Activated CD4-positive, alpha-beta T cell treated with anti-CD3 and anti-CD28 coated beads, Interleukin-10, Interleukin-2, amounts not matched to agents 100 ng/mL and 50 ng/mL, durations not matched to agents 16 hours and 8 hours (primary cell): ENCODE data around the gene ESR1.

Experiments
- DNase-seq: peaks from one replicate; pipeline ENCODE4 v3.0.0-alpha.2; 2020

ESR1 gene

DNA sequence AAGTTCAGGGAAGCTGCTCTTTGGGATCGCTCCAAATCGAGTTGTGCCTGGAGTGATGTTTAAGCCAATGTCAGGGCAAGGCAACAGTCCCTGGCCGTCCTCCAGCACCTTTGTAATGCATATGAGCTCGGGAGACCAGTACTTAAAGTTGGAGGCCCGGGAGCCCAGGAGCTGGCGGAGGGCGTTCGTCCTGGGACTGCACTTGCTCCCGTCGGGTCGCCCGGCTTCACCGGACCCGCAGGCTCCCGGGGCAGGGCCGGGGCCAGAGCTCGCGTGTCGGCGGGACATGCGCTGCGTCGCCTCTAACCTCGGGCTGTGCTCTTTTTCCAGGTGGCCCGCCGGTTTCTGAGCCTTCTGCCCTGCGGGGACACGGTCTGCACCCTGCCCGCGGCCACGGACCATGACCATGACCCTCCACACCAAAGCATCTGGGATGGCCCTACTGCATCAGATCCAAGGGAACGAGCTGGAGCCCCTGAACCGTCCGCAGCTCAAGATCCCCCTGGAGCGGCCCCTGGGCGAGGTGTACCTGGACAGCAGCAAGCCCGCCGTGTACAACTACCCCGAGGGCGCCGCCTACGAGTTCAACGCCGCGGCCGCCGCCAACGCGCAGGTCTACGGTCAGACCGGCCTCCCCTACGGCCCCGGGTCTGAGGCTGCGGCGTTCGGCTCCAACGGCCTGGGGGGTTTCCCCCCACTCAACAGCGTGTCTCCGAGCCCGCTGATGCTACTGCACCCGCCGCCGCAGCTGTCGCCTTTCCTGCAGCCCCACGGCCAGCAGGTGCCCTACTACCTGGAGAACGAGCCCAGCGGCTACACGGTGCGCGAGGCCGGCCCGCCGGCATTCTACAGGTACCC lies at the start of gene ESR1:
ESR1 (plus strand) TSS at position 170 of the 858 bp plus-strand sequence; CDS start at position 401, 231 bp downstream.
- DNase-seq, result no peak

- DNase-seq, result no peak
Measured at GRCh38 chr6:151760486-151760885, 47.0 kb upstream of the ESR1 start.

DNA sequence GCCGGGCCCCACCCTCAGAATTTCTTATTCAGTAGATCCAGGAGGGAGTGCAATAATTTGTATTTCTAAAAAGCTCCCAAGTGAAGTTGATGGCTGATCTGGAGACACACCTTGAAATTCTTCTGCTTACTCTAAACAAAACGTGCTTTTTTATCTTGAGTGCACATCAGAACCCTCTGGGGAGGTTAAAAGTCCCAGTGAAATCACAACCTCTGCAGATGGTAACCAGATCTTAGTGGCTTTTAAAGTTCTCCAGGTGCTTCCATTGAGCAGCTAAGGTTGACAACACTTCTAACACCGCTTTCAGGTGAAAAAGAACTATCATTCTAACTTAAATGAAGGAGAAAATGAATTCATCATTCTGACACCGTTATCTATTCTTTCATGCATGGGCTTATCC lies 45.6 kb upstream of the ESR1 start:
- no peak for DNase-seq

GRCh38 chr6:151762817-151763216 lies 44.7 kb upstream of the ESR1 start:
- no peak for DNase-seq

GRCh38 chr6:151763303-151763702 lies 44.2 kb upstream of the ESR1 start:
- DNase-seq, result peak; percentile 10

GRCh38 chr6:151763938-151764680 lies 43.4 kb upstream of the ESR1 start:
- DNase-seq, result peak; percentile 49

GRCh38 chr6:151765444-151765886 lies 42.0 kb upstream of the ESR1 start:
- DNase-seq, result peak; percentile 70

GRCh38 chr6:151772446-151772845 lies 35.0 kb upstream of the ESR1 start:
- no peak for DNase-seq

- DNase-seq, result no peak
Measured at GRCh38 chr6:151773382-151773781, 34.1 kb upstream of the ESR1 start.

DNA sequence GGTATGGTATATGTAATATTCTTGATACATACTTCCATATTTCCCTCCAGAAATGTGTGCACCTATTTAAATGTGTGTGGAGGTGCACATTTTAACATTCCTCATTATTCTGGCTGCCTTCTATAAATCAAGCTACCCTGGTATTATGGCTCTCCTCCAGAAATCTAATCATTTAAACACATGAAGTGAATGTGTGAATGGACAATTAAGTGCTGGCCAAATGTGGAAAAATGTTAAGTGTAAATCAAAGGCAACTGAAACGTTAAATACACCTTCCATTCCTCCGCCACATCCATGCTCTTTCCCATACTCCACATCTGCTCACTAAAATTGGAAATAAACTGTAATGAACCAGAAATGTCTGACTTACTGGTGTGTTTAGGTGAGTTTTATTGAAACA lies 24.9 kb upstream of the ESR1 start:
- no peak for DNase-seq

GRCh38 chr6:151783692-151784091 lies 23.8 kb upstream of the ESR1 start:
- DNase-seq, result no peak

GRCh38 chr6:151784441-151785214 lies 22.9 kb upstream of the ESR1 start:
- DNase-seq, result no peak

- DNase-seq, result no peak
Measured at GRCh38 chr6:151796842-151797530, 10.5 kb upstream of the ESR1 start.

DNA sequence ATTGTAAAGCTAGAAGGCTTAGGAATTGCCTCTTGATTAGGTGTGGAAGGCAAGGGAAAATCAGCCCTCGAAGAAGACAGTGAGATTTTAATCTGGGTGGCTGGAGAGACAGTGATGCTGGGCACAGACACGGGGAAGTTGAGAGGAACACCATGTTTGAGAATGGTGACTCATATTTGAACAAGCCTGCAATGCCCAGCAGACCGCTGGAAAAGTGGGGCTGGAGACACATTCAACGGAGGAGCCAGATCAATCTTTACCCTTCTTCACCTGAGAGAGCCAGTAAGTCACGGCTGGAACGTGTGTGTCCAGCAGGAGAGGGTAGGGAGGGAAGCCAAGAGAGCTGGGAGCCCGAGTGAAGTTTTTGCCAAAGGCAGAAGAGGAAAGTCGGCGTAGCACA lies 3.7 kb upstream of the ESR1 start:
- DNase-seq, result no peak

DNA sequence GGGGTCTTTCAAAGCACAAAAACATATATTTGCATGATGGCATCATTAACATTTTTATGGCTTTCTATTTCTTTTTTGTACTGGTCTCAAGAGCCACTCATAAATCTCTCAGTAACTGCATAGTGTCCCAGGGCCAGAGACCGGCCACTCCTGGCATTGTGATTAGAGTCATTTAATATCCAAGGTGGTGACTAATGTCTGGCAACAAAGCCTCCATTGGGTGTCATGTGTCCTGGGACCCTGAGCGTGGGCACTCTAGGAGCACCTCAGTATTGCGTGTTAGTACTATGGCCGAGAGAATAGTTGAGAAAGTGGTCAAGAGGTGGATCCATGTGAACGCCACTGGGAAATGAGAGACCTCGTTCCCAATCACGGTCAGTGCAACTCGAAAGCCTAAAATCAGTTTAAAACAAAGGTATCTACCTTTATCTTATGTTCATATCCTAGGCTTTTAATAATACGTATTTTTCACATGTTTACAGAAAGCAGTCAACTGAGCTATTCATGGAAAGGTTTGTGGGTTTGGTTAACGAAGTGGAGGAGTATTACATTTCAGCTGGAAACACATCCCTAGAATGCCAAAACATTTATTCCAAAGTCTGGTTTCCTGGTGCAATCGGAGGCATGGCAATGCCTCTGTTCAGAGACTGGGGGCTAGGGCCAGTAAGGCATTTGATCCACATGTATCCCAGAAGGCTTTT lies 2.7 kb upstream of the ESR1 start:
- DNase-seq, result no peak

DNA sequence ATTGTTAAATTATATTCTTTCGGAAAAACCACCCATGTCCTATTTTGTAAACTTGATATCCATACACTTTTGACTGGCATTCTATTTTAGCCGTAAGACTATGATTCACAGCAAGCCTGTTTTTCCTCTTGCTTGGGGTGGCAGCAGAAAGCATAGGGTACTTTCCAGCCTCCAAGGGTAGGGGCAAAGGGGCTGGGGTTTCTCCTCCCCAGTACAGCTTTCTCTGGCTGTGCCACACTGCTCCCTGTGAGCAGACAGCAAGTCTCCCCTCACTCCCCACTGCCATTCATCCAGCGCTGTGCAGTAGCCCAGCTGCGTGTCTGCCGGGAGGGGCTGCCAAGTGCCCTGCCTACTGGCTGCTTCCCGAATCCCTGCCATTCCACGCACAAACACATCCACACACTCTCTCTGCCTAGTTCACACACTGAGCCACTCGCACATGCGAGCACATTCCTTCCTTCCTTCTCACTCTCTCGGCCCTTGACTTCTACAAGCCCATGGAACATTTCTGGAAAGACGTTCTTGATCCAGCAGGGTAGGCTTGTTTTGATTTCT lies 2.1 kb upstream of the ESR1 start:
- DNase-seq, result no peak

DNA sequence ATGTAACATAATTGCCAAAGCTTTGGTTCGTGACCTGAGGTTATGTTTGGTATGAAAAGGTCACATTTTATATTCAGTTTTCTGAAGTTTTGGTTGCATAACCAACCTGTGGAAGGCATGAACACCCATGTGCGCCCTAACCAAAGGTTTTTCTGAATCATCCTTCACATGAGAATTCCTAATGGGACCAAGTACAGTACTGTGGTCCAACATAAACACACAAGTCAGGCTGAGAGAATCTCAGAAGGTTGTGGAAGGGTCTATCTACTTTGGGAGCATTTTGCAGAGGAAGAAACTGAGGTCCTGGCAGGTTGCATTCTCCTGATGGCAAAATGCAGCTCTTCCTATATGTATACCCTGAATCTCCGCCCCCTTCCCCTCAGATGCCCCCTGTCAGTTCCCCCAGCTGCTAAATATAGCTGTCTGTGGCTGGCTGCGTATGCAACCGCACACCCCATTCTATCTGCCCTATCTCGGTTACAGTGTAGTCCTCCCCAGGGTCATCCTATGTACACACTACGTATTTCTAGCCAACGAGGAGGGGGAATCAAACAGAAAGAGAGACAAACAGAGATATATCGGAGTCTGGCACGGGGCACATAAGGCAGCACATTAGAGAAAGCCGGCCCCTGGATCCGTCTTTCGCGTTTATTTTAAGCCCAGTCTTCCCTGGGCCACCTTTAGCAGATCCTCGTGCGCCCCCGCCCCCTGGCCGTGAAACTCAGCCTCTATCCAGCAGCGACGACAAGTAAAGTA lies 547 bp upstream of the ESR1 start:
- DNase-seq, result no peak

- no peak for DNase-seq
Measured at GRCh38 chr6:151808371-151809241, 1.1 kb downstream of the ESR1 start.

DNA sequence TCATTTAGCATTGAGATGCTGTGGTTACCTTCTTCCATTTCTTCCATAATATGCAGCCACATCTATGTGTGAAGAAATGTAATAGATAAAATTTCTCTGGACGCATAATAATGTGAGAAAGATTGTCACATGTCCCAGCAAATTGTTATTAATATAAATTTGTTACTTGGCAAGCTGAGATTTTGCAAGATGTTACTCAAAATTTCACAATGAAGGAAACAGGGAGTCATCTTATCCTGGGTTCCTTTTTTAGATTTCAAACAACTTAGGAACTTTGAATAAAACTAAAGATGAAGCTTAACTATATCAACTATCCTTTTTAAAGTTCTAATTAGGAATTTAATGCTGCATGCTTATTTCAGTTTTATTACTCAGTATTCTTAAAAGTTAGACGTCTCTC lies 3.6 kb downstream of the ESR1 start:
- DNase-seq, result no peak

GRCh38 chr6:151813858-151814257 lies 6.4 kb downstream of the ESR1 start:
- DNase-seq, result no peak
